Ramos (cell line): ENCODE measurements around the gene NAGK.
"Not testable (repeated sequence)": the region's sequence is repeated elsewhere in the genome, so short reads cannot be mapped to it uniquely, and the experiment has no call there.

ENCODE experiments used
- in situ Hi-C: fragments of 300-500 bp; cut with MboI; formaldehyde crosslinking; loops from one replicate; pipeline ENCODE4 v1.14.3; 2022; ENCODE audit warnings: low sequenced_read_pairs; ENCODE audit not compliant: unreplicated experiment

The NAGK gene

GRCh38 chr2:71067567-71068217 is 756 bp upstream of the NAGK start:
- in situ Hi-C loops: no loop called here

GRCh38 chr2:71069376-71069775 is 928 bp downstream of the NAGK start:
- in situ Hi-C loops: no loop called here

GRCh38 chr2:71070294-71071093 is 2.0 kb downstream of the NAGK start:
- in situ Hi-C loops: no loop called here

- in situ Hi-C loops: no loop called here
Measured at GRCh38 chr2:71071681-71072398, 3.4 kb downstream of the NAGK start.

- in situ Hi-C loops: no loop called here
Measured at GRCh38 chr2:71072492-71072891, 4.0 kb downstream of the NAGK start.

GRCh38 chr2:71073475-71073874 is 5.0 kb downstream of the NAGK start:
- in situ Hi-C loops: no loop called here

- in situ Hi-C loops: no loop called here
Measured at GRCh38 chr2:71074893-71075395, 6.5 kb downstream of the NAGK start.

GRCh38 chr2:71078624-71079023 is 10.2 kb downstream of the NAGK start:
- in situ Hi-C loops: no loop called here

GRCh38 chr2:71082402-71083252 is 14.2 kb downstream of the NAGK start:
- in situ Hi-C loops: no loop called here

GRCh38 chr2:71083297-71083696 is 14.8 kb downstream of the NAGK start:
- in situ Hi-C loops: not testable (repeated sequence)

GRCh38 chr2:71083752-71084312 is 15.4 kb downstream of the NAGK start:
- in situ Hi-C loops: not testable (repeated sequence)

- in situ Hi-C loops: not testable (repeated sequence)
Measured at GRCh38 chr2:71085325-71086003, 17.0 kb downstream of the NAGK start.

- in situ Hi-C loops: not testable (repeated sequence)
Measured at GRCh38 chr2:71089475-71089874, 21.0 kb downstream of the NAGK start.

GRCh38 chr2:71091808-71092207 is 23.4 kb downstream of the NAGK start:
- in situ Hi-C loops: not testable (repeated sequence)

GRCh38 chr2:71092491-71093260 is 24.2 kb downstream of the NAGK start:
- in situ Hi-C loops: not testable (repeated sequence)

- in situ Hi-C loops: no loop called here
Measured at GRCh38 chr2:71100195-71100964, 31.9 kb downstream of the NAGK start.

GRCh38 chr2:71101656-71102055 is 33.2 kb downstream of the NAGK start:
- in situ Hi-C loops: no loop called here
